ENCODE results near the gene NUP93.
"Not testable (repeated sequence)": the region's sequence is repeated elsewhere in the genome, so short reads cannot be mapped to it uniquely, and the experiment has no call there.

Gene NUP93

GRCh38 chr16:56779906-56780305, 50.0 kb downstream of the NUP93 start:
- DNase-seq (ENCODE audit: low read depth) = no peak

GRCh38 chr16:56780646-56781045, 50.7 kb downstream of the NUP93 start:
- DNase-seq (ENCODE audit: low read depth) = peak; percentile 45

- no peak for DNase-seq (ENCODE audit: low read depth)
These were observed 51.6 kb downstream of the NUP93 start for GRCh38 chr16:56781528-56781961.

- no peak for DNase-seq (ENCODE audit: low read depth)
These were observed 53.4 kb downstream of the NUP93 start for GRCh38 chr16:56783344-56783743.

GRCh38 chr16:56785317-56785716, 55.4 kb downstream of the NUP93 start:
- no peak for DNase-seq (ENCODE audit: low read depth)

- no peak for DNase-seq (ENCODE audit: low read depth)
These were observed 57.2 kb downstream of the NUP93 start for GRCh38 chr16:56787167-56787566.

GRCh38 chr16:56788435-56788834, 58.5 kb downstream of the NUP93 start:
- no peak for DNase-seq (ENCODE audit: low read depth)

- peak; percentile 66 for DNase-seq (ENCODE audit: low read depth)
These were observed 59.4 kb downstream of the NUP93 start for GRCh38 chr16:56789360-56789759.

GRCh38 chr16:56792967-56793366, 63.0 kb downstream of the NUP93 start:
- DNase-seq (ENCODE audit: low read depth) = no peak

- DNase-seq (ENCODE audit: low read depth) = peak; percentile 53
These were observed 63.6 kb downstream of the NUP93 start for GRCh38 chr16:56793492-56793891.

GRCh38 chr16:56795011-56795410, 65.1 kb downstream of the NUP93 start:
- no peak for DNase-seq (ENCODE audit: low read depth)

GRCh38 chr16:56797038-56797437, 67.1 kb downstream of the NUP93 start:
- not testable (repeated sequence) for DNase-seq (ENCODE audit: low read depth)

- no peak for DNase-seq (ENCODE audit: low read depth)
These were observed 67.9 kb downstream of the NUP93 start for GRCh38 chr16:56797861-56798260.

- DNase-seq (ENCODE audit: low read depth) = no peak
These were observed 69.0 kb downstream of the NUP93 start for GRCh38 chr16:56798955-56799354.

- peak; percentile 46 for DNase-seq (ENCODE audit: low read depth)
These were observed 70.4 kb downstream of the NUP93 start for GRCh38 chr16:56800355-56800754.

- no peak for DNase-seq (ENCODE audit: low read depth)
These were observed 71.8 kb downstream of the NUP93 start for GRCh38 chr16:56801762-56802161.

GRCh38 chr16:56807011-56807675, 77.2 kb downstream of the NUP93 start:
- peak; percentile 90 for DNase-seq (ENCODE audit: low read depth)

GRCh38 chr16:56807676-56808067, 77.7 kb downstream of the NUP93 start:
- DNase-seq (ENCODE audit: low read depth) = not testable (repeated sequence)

GRCh38 chr16:56810954-56811353, 81.0 kb downstream of the NUP93 start:
- no peak for DNase-seq (ENCODE audit: low read depth)

- not testable (repeated sequence) for DNase-seq (ENCODE audit: low read depth)
These were observed 81.7 kb downstream of the NUP93 start for GRCh38 chr16:56811602-56812001.

- peak; percentile 77 for DNase-seq (ENCODE audit: low read depth)
These were observed 83.0 kb downstream of the NUP93 start for GRCh38 chr16:56812884-56813283.

- DNase-seq (ENCODE audit: low read depth) = no peak
These were observed 84.9 kb downstream of the NUP93 start for GRCh38 chr16:56814537-56815432.

- no peak for DNase-seq (ENCODE audit: low read depth)
These were observed 85.8 kb downstream of the NUP93 start for GRCh38 chr16:56815721-56816120.

Measured in amniotic epithelial cell (primary cell).